Sigmoid colon (tissue), 7 donors: Measurements from ENCODE around the gene OPRM1. TPM values are rescaled to one million over a fixed set of nuclear protein-coding genes. Genes with fewer than 3 reads are reported as not detected.

Experiments used
- DNase-seq: peaks from one replicate; pipeline ENCODE4 v3.0.0-alpha.2; 2019
- H3K27ac ChIP-seq, 4 donors: fragments of 200-600 bp; sonication (generic); one replicate each; pipeline ENCODE4 v1.5.1; 2016 to 2019; ENCODE audit warnings: mild to moderate bottlenecking in 1 of 4
- H3K27me3 ChIP-seq, 3 donors: fragments of 200-600 bp; sonication (generic); one replicate each; pipeline ENCODE4 v1.5.1; 2019; ENCODE audit warnings: mild to moderate bottlenecking in 1 of 3
- H3K36me3 ChIP-seq, 4 donors: fragments of 200-600 bp; sonication (generic); one replicate each; pipeline ENCODE4 v1.5.1; 2016 to 2019
- H3K4me1 ChIP-seq, 4 donors: fragments of 200-600 bp; sonication (generic); one replicate each; pipeline ENCODE4 v1.5.1; 2017 to 2019
- H3K4me3 ChIP-seq, 4 donors: fragments of 200-600 bp; sonication (generic); one replicate each; pipeline ENCODE4 v1.5.1; 2017 to 2019; ENCODE audit warnings: mild to moderate bottlenecking in 2 of 4, moderate library complexity in 1 of 4
- H3K9me3 ChIP-seq, 4 donors: fragments of 200-600 bp in 3 of 4; sonication (generic) in 3 of 4; one replicate each; pipeline versions ENCODE4 v1.5.1 to v1.6.1; 2013 to 2019
- EP300 ChIP-seq, 4 donors: sonication (generic); formaldehyde crosslinking; IDR thresholded peaks; one replicate each; pipeline ENCODE4 v1.6.1; 2017; ENCODE audit warnings: antibody characterized with exemption in 4 of 4
- POLR2A ChIP-seq, 2 donors: fragments of 450-650 bp; IDR thresholded peaks; one replicate each; pipeline ENCODE4 v1.6.1; 2016; ENCODE audit warnings: antibody characterized with exemption in 2 of 2, mild to moderate bottlenecking in 2 of 2, moderate library complexity in 2 of 2
- POLR2AphosphoS5 ChIP-seq, 4 donors: sonication (generic); formaldehyde crosslinking; IDR thresholded peaks; one replicate each; pipeline ENCODE4 v1.6.1; 2017; ENCODE audit warnings: antibody characterized with exemption in 4 of 4
- WGBS, 2 donors: extraction: QIAGEN DNeasy Blood & Tissue Kit; methylation state at CpG; one replicate each; pipeline ENCODE4 v1.1.7; 2013; 5-methylcytosine and 5-hydroxymethylcytosine counted together
- intact Hi-C: fragments of 100-400 bp; cut with DNase I; formaldehyde crosslinking; loops from one replicate; pipeline ENCODE4 v1.15.1; 2023
- polyA plus RNA-seq, 3 donors: library from polyadenylated mRNA; stranded (reverse); fragments of 200-250 nt; gene quantifications; one replicate each; pipeline ENCODE4 v1.2.3, GENCODE V29; 2013
- total RNA-seq, 4 donors: library from RNA; depleted of rRNA; stranded (reverse); fragments of >200 nt; gene quantifications; one replicate each; pipeline ENCODE4 v1.1.0, GENCODE V29; 2016
- TF ChIP-seq, protein P1 (sequence below), 4 experiments: fragments of 450-650 bp in 3 of 4; fragments of 200-600 bp in 1 of 4; IDR thresholded peaks; one replicate each; pipeline ENCODE4 v1.5.1; 2016 to 2019; ENCODE audit warnings: antibody characterized with exemption in 4 of 4, mild to moderate bottlenecking in 3 of 4, moderate library complexity in 2 of 4
- donor health status: healthy with polysubstance abuse.
- donor health status: Bipolar disorder and iron deficiency.
- donor health status: healthy.

Gene OPRM1
- total and polyA plus RNA-seq, 7 donors: 0.19 to 3.3 (median 0.49) TPM; not detected in 2

DNA sequence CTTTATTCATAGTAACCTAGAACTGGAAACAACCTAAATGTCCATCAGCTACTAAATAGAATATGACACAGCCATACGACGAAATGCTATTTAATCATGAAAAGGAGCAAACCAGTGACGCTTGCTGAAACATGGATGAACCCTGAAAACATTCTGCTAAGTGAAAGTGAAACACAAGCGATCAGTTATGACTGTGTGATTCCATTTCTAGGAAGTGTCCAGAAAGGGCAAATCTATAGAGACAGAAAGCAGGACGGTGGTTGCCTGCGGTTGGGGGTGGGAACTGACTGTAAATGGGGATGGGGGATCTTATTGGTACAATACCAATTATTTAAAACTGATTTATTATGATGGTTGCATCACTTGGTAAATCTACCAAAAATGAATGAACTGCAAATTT, 190.7 kb downstream of the OPRM1 start:
- intact Hi-C loops: no loop called here
- no peak overlapping the region for H3K4me3 ChIP-seq
- WGBS, 2 donors: 69 to 71% methylated on average over 6 of the region's 6 CpGs
- DNase-seq: no peak
- no peaks in the 10 kb centered on the region for H3K27me3 ChIP-seq
- no peak for TF ChIP-seq EP300 (IDR thresholded peaks at IDR 0.05)
- TF ChIP-seq POLR2AphosphoS5 (IDR thresholded peaks at IDR 0.05): no peak
- TF ChIP-seq, protein P1, sequence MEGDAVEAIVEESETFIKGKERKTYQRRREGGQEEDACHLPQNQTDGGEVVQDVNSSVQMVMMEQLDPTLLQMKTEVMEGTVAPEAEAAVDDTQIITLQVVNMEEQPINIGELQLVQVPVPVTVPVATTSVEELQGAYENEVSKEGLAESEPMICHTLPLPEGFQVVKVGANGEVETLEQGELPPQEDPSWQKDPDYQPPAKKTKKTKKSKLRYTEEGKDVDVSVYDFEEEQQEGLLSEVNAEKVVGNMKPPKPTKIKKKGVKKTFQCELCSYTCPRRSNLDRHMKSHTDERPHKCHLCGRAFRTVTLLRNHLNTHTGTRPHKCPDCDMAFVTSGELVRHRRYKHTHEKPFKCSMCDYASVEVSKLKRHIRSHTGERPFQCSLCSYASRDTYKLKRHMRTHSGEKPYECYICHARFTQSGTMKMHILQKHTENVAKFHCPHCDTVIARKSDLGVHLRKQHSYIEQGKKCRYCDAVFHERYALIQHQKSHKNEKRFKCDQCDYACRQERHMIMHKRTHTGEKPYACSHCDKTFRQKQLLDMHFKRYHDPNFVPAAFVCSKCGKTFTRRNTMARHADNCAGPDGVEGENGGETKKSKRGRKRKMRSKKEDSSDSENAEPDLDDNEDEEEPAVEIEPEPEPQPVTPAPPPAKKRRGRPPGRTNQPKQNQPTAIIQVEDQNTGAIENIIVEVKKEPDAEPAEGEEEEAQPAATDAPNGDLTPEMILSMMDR (IDR thresholded peaks at IDR 0.05): no peak
- TF ChIP-seq POLR2A (IDR thresholded peaks at IDR 0.05): no peak
- H3K4me1 ChIP-seq: no peaks in the 10 kb centered on the region
- H3K9me3 ChIP-seq: no peaks in the 10 kb centered on the region
- no peak overlapping the region for H3K27ac ChIP-seq
- no peaks in the 10 kb centered on the region for H3K36me3 ChIP-seq

DNA sequence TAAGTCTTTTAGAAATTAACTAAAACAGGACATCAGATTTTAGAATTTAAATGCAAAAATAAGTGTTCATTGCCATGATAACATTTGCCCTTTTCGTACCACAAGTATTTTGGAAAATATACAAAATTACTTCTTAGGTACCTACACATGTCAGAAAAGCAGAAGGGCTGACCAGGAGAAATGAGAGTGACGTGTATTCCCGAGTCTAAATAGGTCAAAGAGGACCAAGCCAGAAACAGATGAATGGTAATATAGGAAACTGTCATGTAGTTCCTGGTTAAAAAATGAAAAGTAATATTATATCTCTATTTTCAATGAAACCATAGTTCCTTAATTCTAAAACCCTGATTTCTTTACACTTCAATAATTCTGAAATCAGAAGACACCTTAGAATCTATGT, 191.4 kb downstream of the OPRM1 start:
- TF ChIP-seq POLR2A (IDR thresholded peaks at IDR 0.05) (no peak), EP300 (IDR thresholded peaks at IDR 0.05) (no peak), POLR2AphosphoS5 (IDR thresholded peaks at IDR 0.05) (no peak)
- TF ChIP-seq, protein P1 (IDR thresholded peaks at IDR 0.05): no peak
- Histone ChIP-seq H3K9me3 (no peaks in the 10 kb centered on the region), H3K4me1 (no peaks in the 10 kb centered on the region), H3K27ac (no peak overlapping the region), H3K4me3 (no peak overlapping the region), H3K27me3 (no peaks in the 10 kb centered on the region), H3K36me3 (no peaks in the 10 kb centered on the region)
- DNase-seq: no peak
- intact Hi-C loops: no loop called here
- 82 to 91% methylated on average over 3 of the region's 3 CpGs for WGBS, 2 donors

DNA sequence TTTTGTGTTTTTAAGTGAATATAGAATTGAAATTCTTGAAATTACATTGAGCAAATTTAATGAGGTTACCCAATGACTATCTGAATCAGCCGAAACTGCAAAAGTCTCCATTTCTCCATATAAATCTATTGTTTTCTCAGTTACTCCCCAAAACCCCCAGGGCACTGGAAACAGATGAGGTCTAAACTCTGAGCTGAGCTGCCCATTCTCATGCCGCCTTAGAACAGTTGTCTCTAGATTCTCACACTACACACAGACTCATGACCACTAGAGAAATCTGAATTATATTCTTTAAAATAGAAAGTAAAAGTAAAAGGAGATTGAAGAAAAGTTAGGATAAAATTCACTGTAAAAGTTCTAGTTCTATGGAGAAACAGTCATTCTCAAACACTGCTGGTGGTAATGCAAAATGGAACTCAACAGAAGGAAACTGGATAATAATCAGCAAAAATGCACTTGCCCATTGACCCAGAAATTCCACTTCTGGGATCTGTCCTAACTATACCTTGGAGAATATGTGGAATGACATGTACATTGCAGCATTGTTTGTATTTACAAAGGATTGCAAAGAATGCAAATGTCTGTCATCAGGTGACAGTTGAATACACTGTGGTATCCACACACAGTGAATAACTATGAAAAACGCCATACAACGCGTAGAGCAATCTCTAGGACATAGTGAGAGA, 192.0 kb downstream of the OPRM1 start:
- 90 to 93% methylated on average over 5 of the region's 5 CpGs for WGBS, 2 donors

DNA sequence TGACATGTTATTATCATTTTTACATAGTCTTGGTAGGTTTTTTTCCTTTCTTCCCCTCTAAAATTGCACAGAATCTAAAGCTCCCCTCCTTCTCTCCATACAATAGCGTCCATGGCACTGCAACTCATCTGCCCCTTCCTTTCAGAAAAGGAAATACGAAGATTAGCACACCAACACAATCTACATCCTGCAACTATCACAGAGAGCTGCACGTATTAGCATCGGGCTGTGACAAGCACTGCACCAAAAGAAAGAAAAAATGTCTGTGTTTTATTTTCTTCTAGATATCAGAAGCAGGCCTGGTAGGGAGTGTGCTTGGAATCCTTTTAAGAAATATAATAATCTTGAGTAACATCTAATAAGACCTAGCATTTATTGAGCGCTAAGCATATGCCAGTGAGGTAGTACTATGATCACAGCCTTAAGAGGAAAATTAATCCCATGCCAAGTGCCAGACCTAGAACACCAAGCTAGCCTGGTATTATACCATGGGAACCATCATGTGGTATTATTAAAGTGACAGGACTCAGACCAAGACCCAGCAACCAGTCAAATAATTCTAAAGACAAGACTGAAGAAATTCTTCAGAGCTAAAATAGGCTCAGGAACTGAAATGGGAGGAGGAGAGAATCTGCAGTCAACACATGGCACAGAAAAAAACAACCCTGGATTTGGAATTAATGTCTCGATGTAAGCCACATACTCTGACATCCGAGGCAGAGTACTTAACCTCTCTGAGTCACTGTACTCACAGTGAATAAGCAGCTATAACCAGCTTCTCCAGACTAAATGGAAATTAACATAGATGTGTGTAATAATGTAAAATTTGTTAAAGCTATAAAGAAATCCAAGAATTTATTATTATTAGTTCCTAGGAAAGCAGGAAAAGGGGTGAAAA, 193.2 kb downstream of the OPRM1 start:
- Histone ChIP-seq H3K4me1 (no peaks in the 10 kb centered on the region), H3K36me3 (no peaks in the 10 kb centered on the region), H3K9me3 (no peaks in the 10 kb centered on the region), H3K27me3 (no peaks in the 10 kb centered on the region), H3K4me3 (no peak overlapping the region), H3K27ac (no peak overlapping the region)
- WGBS, 2 donors: 73 to 87% methylated on average over 7 of the region's 7 CpGs
- DNase-seq: no peak
- TF ChIP-seq, protein P1 (IDR thresholded peaks at IDR 0.05): no peak
- TF ChIP-seq POLR2AphosphoS5 (IDR thresholded peaks at IDR 0.05) (no peak), POLR2A (IDR thresholded peaks at IDR 0.05) (no peak), EP300 (IDR thresholded peaks at IDR 0.05) (no peak)
- intact Hi-C loops: no loop called here

More for the DNA sequence above, 192.0 kb downstream of the OPRM1 start:
- Histone ChIP-seq H3K4me3 (no peak overlapping the region), H3K9me3 (no peaks in the 10 kb centered on the region), H3K27ac (no peak overlapping the region), H3K4me1 (no peaks in the 10 kb centered on the region), H3K36me3 (no peaks in the 10 kb centered on the region), H3K27me3 (no peaks in the 10 kb centered on the region)
- no peak for TF ChIP-seq EP300 (IDR thresholded peaks at IDR 0.05)
- no peak for TF ChIP-seq POLR2A (IDR thresholded peaks at IDR 0.05)
- TF ChIP-seq POLR2AphosphoS5 (IDR thresholded peaks at IDR 0.05): no peak
- TF ChIP-seq, protein P1 (IDR thresholded peaks at IDR 0.05): no peak
- no peak for DNase-seq
- intact Hi-C loops: no loop called here
